OCI-LY7 (cell line): ENCODE measurements around the gene IGSF9. TPM values are rescaled to one million over a fixed set of nuclear protein-coding genes. Genes with fewer than 3 reads are reported as not detected.
A peak's percentile ranks its signal among the peaks of the same experiment; 100 is the strongest.

ENCODE experiments used
- BruUV-seq: library from RNA; stranded (reverse); fragments of 400-500 nt; replicated peaks from 2 replicates; lab custom pipeline; 2021; lab: Mats Ljungman, UMichigan
- CTCF ChIA-PET: fragments of 300-600 bp; sonication (Branson Sonifier 250); formaldehyde crosslinking; loops from one replicate; lab custom pipeline; 2022; ENCODE audit warnings: antibody characterized with exemption; ENCODE audit not compliant: unreplicated experiment; lab: Charles Lee
- POLR2A ChIA-PET: fragments of 300-600 bp; sonication (Branson Sonifier 250); formaldehyde crosslinking; loops from one replicate; lab custom pipeline; 2022; ENCODE audit warnings: antibody characterized with exemption; lab: Charles Lee
- DNase-seq: peaks from one replicate; pipeline ENCODE4 v3.0.0-alpha.2; 2015; ENCODE audit warnings: low spot score
- H2AFZ ChIP-seq: fragments of 200-600 bp; sonication (generic), shearing (Covaris generic); 2 replicates; pipeline ENCODE4 v1.6.1; 2014; ENCODE audit warnings: mild to moderate bottlenecking, antibody characterized with exemption, low read length, moderate library complexity
- H3K27ac ChIP-seq: fragments of 200-600 bp; sonication (generic); 2 replicates; pipeline ENCODE4 v1.5.1; 2014; ENCODE audit warnings: mixed run types, low read depth, mild to moderate bottlenecking, moderate library complexity, low read length, inconsistent platforms; ENCODE audit not compliant: poor library complexity, severe bottlenecking
- H3K36me3 ChIP-seq: fragments of 200-600 bp; sonication (generic); 2 replicates; pipeline ENCODE4 v1.6.1; 2014; ENCODE audit warnings: mild to moderate bottlenecking, antibody characterized with exemption, low read length, moderate library complexity, mixed read lengths; ENCODE audit not compliant: insufficient read depth
- H3K4me1 ChIP-seq: fragments of 200-600 bp; sonication (generic); 2 replicates; pipeline ENCODE4 v1.5.1; 2014; ENCODE audit warnings: mild to moderate bottlenecking, low read length; ENCODE audit not compliant: insufficient read depth, poor library complexity, severe bottlenecking
- H3K4me2 ChIP-seq: fragments of 200-600 bp; sonication (generic); 2 replicates; pipeline ENCODE4 v1.6.1; 2014; ENCODE audit warnings: mild to moderate bottlenecking, low read length
- H3K4me3 ChIP-seq: fragments of 200-600 bp; sonication (generic); 2 replicates; pipeline ENCODE4 v1.5.1; 2014; ENCODE audit warnings: mild to moderate bottlenecking, low read depth, low read length; ENCODE audit not compliant: poor library complexity, severe bottlenecking
- H3K79me2 ChIP-seq: fragments of 200-600 bp; sonication (generic); 2 replicates; pipeline ENCODE4 v1.6.1; 2016; ENCODE audit warnings: low read depth, mild to moderate bottlenecking, low read length, moderate library complexity, mixed read lengths; ENCODE audit not compliant: insufficient read depth
- H3K9me2 ChIP-seq: fragments of 200-600 bp; sonication (generic); 2 replicates; pipeline ENCODE4 v1.6.1; 2016; ENCODE audit warnings: mild to moderate bottlenecking, low read length, mixed read lengths; ENCODE audit not compliant: insufficient read depth
- H3K9me3 ChIP-seq: fragments of 200-600 bp; sonication (generic); 2 replicates; pipeline ENCODE4 v1.6.1; 2014; ENCODE audit warnings: mild to moderate bottlenecking, mixed run types, low read length, mixed read lengths
- H4K20me1 ChIP-seq: fragments of 200-600 bp; sonication (generic); 2 replicates; pipeline ENCODE4 v1.6.1; 2014; ENCODE audit warnings: mild to moderate bottlenecking, antibody characterized with exemption, low read length, moderate library complexity, mixed read lengths; ENCODE audit not compliant: insufficient read depth
- EZH2phosphoT487 ChIP-seq: fragments of 200-600 bp; sonication (generic); IDR thresholded peaks from 2 replicates; pipeline ENCODE4 v1.6.1; 2018; ENCODE audit warnings: low read depth, borderline replicate concordance, mild to moderate bottlenecking, mixed run types, antibody characterized with exemption, low read length, moderate library complexity, mixed read lengths
- intact Hi-C: fragments of 100-400 bp; cut with micrococcal nuclease; formaldehyde crosslinking; loops from one replicate; pipeline ENCODE4 v1.10.0; 2022; ENCODE audit not compliant: unreplicated experiment
- total RNA-seq, 2 experiments: library from RNA; depleted of rRNA in 1 of 2; stranded (reverse); fragments of >200 nt in 1 of 2; shearing (Covaris generic) in 1 of 2; gene quantifications; 2 replicates each; pipeline ENCODE4 v1.2.3, GENCODE V29; 2014 to 2022
- TF ChIP-seq, protein P1 (sequence below): fragments of 200-600 bp; sonication (generic); conservative IDR thresholded peaks from 2 replicates; pipeline ENCODE4 v1.5.1; 2014; ENCODE audit warnings: mild to moderate bottlenecking, antibody characterized with exemption, low read length, moderate library complexity, mixed read lengths

IGSF9 gene
- total RNA-seq, 2 experiments from 2014 or later = not detected

DNA sequence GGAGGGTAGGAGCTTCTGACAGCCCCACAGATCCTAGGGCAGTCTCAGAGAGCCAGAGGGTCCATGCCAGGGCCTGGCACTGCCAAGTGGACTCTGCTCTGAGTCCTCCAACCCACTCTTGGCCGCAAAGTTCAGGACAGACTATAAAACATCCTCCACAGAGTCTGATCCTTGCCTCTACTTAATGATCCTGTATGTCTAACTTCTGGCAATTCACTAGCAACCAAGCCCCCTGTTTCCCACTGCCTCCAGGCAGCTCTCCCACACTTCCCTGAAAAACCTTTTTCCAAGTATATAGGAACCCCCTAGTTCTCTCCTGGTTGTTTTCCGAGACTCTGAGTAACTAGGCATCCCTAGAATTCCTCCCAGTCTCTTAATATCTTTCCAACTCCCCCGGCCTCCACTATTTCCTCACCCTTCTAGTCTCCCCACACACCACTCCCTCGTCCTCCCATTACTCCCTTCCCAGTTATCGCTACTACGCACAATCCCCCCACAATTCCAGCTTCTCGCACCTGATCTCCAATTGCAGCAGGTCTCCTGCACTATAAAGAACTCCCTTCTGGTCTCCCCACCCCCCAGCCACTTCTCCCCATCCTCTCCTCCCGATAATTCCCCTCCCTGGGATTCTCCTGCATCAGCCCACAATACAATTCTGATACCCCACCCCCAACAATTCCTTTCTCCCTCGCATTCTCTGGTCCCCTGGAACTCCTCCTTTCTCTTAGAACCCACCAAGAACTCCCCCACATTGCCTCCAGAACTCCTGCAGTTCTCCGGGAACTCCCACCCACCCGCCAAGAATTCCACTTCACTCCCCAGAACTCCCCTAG, 574 bp downstream of the IGSF9 start:
- Histone ChIP-seq H3K4me3 (no peak overlapping the region), H3K9me2 (no peaks in the 10 kb centered on the region), H3K79me2 (no peaks in the 10 kb centered on the region), H3K4me2 (peak overlapping the region; percentile 31; the same call in 1 of the 2 replicates), H3K36me3 (no peaks in the 10 kb centered on the region), H2AFZ (no peak overlapping the region), H4K20me1 (no peaks in the 10 kb centered on the region; the same call in 1 of the 2 replicates), H3K9me3 (no peaks in the 10 kb centered on the region), H3K4me1 (no peaks in the 10 kb centered on the region), H3K27ac (no peak overlapping the region)
- TF ChIP-seq, protein P1, sequence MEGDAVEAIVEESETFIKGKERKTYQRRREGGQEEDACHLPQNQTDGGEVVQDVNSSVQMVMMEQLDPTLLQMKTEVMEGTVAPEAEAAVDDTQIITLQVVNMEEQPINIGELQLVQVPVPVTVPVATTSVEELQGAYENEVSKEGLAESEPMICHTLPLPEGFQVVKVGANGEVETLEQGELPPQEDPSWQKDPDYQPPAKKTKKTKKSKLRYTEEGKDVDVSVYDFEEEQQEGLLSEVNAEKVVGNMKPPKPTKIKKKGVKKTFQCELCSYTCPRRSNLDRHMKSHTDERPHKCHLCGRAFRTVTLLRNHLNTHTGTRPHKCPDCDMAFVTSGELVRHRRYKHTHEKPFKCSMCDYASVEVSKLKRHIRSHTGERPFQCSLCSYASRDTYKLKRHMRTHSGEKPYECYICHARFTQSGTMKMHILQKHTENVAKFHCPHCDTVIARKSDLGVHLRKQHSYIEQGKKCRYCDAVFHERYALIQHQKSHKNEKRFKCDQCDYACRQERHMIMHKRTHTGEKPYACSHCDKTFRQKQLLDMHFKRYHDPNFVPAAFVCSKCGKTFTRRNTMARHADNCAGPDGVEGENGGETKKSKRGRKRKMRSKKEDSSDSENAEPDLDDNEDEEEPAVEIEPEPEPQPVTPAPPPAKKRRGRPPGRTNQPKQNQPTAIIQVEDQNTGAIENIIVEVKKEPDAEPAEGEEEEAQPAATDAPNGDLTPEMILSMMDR = no peak
- no peak for TF ChIP-seq EZH2phosphoT487
- intact Hi-C loops = no loop called here
- no peak for DNase-seq
- POLR2A ChIA-PET = interaction anchor here (0.6 to 0.7 kb wide), 4 partner anchors 8 to 55 kb away, joined by 3 to 4 read pairs (median 3); no protein-coding TSS in a partner anchor
- CTCF ChIA-PET = interaction anchor here (0.9 kb wide), 1 partner anchor 62 kb away, joined by 3 read pairs; no protein-coding TSS in a partner anchor
- no TSS peak for BruUV-seq

DNA sequence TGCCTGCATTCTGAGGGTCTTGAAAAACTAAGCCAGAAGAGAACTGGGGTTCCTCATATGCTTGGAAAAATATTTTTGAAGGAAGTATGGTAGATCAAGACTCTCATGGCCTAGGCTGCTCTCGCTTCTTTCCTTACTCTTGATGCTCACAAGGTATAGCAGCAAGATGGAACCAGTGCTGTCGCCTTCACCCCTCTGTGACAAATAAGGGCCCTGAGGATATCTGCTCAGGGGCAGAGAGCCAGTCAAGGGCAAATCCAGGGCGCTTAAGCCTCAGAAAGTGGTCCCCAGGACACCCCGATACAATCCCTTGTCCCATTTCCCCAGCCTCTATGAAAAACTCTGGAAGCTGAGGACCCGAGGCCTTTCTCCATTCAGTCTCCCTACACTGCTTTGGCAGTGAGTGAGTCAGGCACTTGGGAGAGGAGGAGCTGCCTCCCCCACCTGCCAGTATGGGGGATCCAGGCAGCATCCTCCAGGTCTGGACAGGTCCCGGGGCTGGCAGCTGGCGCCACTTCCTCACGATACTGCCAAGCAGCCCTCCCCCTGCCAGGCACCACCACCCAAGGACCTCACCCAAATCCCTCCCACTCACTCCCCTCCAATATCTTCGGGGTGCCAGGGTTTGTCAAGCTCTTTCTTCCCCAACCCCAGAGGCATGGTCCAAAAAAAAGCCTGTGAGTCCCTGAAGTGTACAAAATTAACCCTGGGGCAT, 1.3 kb downstream of the IGSF9 start:
- intact Hi-C loops = no loop called here
- CTCF ChIA-PET = interaction anchor here (0.9 kb wide), 1 partner anchor 62 kb away, joined by 3 read pairs; no protein-coding TSS in a partner anchor
- H3K79me2 ChIP-seq = no peaks in the 10 kb centered on the region
- no peaks in the 10 kb centered on the region for H3K36me3 ChIP-seq
- H3K4me2 ChIP-seq = no peak overlapping the region
- H3K9me2 ChIP-seq = no peaks in the 10 kb centered on the region
- H4K20me1 ChIP-seq = no peaks in the 10 kb centered on the region; the same call in 1 of the 2 replicates
- H3K4me3 ChIP-seq = no peak overlapping the region
- no peak for DNase-seq
- POLR2A ChIA-PET = interaction anchor here (0.7 kb wide), 1 partner anchor 9 kb away, joined by 3 read pairs; no protein-coding TSS in a partner anchor
- H3K27ac ChIP-seq = no peak overlapping the region
- H3K4me1 ChIP-seq = no peaks in the 10 kb centered on the region
- no peak overlapping the region for H2AFZ ChIP-seq
- TF ChIP-seq, protein P1 = no peak
- no peak for TF ChIP-seq EZH2phosphoT487
- H3K9me3 ChIP-seq = no peaks in the 10 kb centered on the region
- no TSS peak for BruUV-seq
